ENCODE data around the gene MEIS2. TPM values are rescaled to one million over a fixed set of nuclear protein-coding genes. Genes with fewer than 3 reads are reported as not detected.

The MEIS2 gene
- polyA plus RNA-seq, 1 donor from 2014 or later, result 825 TPM

- Histone ChIP-seq H3K79me2 (replicated peaks; ENCODE audit: insufficient read depth, low read length) (peaks cover 98% of the 10 kb centered on the region), H3K27me3 (ENCODE audit: insufficient read depth, low read depth, low read length) (no peaks in the 10 kb centered on the region), H2AFZ (ENCODE audit: low read depth, low read length) (no peak overlapping the region), H3K9me3 (ENCODE audit: low read length) (no peaks in the 10 kb centered on the region), H3K4me2 (ENCODE audit: low read length) (no peak overlapping the region), H3K9ac (ENCODE audit: low read length) (no peak overlapping the region), H3K27ac (ENCODE audit: low read length) (no peak overlapping the region), H3F3A (ENCODE audit: insufficient read depth, low read length, poor library complexity, severe bottlenecking) (peaks cover 13% of the 10 kb centered on the region), H3K4me3 (ENCODE audit: low read length) (no peak overlapping the region), H3K9me2 (ENCODE audit: insufficient read depth, low read length) (no peaks in the 10 kb centered on the region), H3K36me3 (ENCODE audit: insufficient read depth, low read length) (peaks cover 15% of the 10 kb centered on the region), H4K20me1 (ENCODE audit: insufficient read depth) (peaks cover 93% of the 10 kb centered on the region)
- no peak for TF ChIP-seq TAF1 (IDR thresholded peaks at IDR 0.05; ENCODE audit: low read depth)
- no peak for TF ChIP-seq REST (IDR thresholded peaks at IDR 0.05; ENCODE audit: borderline replicate concordance)
- TF ChIP-seq MXI1 (conservative IDR thresholded peaks at IDR 0.05; ENCODE audit: poor library complexity, severe bottlenecking), result no peak
- TF ChIP-seq EP300 (conservative IDR thresholded peaks at IDR 0.05; ENCODE audit: poor library complexity, severe bottlenecking), result no peak
- no peak for TF ChIP-seq SMC3 (conservative IDR thresholded peaks at IDR 0.05; ENCODE audit: poor library complexity)
- no peak for TF ChIP-seq RAD21 (conservative IDR thresholded peaks at IDR 0.05)
- TF ChIP-seq EZH2 (IDR thresholded peaks at IDR 0.05; ENCODE audit: borderline replicate concordance, insufficient read depth, low read length, poor library complexity, severe bottlenecking), result no peak
- TF ChIP-seq POLR2AphosphoS5 (IDR thresholded peaks at IDR 0.05), result no peak
- TF ChIP-seq CTCF (IDR thresholded peaks at IDR 0.05; ENCODE audit: poor library complexity, severe bottlenecking), result no peak
These were observed 47.2 kb downstream of the MEIS2 start for GRCh38 chr15:37053166-37053565.

- no peak for TF ChIP-seq SMC3 (conservative IDR thresholded peaks at IDR 0.05; ENCODE audit: poor library complexity)
- no peak for TF ChIP-seq EP300 (conservative IDR thresholded peaks at IDR 0.05; ENCODE audit: poor library complexity, severe bottlenecking)
- no peak for TF ChIP-seq CTCF (IDR thresholded peaks at IDR 0.05; ENCODE audit: poor library complexity, severe bottlenecking)
- no peak for TF ChIP-seq RAD21 (conservative IDR thresholded peaks at IDR 0.05)
- TF ChIP-seq MXI1 (conservative IDR thresholded peaks at IDR 0.05; ENCODE audit: poor library complexity, severe bottlenecking), result no peak
- TF ChIP-seq TAF1 (IDR thresholded peaks at IDR 0.05; ENCODE audit: low read depth), result no peak
- TF ChIP-seq POLR2AphosphoS5 (IDR thresholded peaks at IDR 0.05), result no peak
- no peak for TF ChIP-seq REST (IDR thresholded peaks at IDR 0.05; ENCODE audit: borderline replicate concordance)
- no peak for TF ChIP-seq EZH2 (IDR thresholded peaks at IDR 0.05; ENCODE audit: borderline replicate concordance, insufficient read depth, low read length, poor library complexity, severe bottlenecking)
- Histone ChIP-seq H3K4me2 (ENCODE audit: low read length) (no peak overlapping the region), H3K27ac (ENCODE audit: low read length) (no peak overlapping the region), H3K9ac (ENCODE audit: low read length) (no peak overlapping the region), H3K4me3 (ENCODE audit: low read length) (no peak overlapping the region), H4K20me1 (ENCODE audit: insufficient read depth) (peaks cover 90% of the 10 kb centered on the region), H3K36me3 (ENCODE audit: insufficient read depth, low read length) (peaks cover 15% of the 10 kb centered on the region), H3K79me2 (replicated peaks; ENCODE audit: insufficient read depth, low read length) (peaks cover 98% of the 10 kb centered on the region), H2AFZ (ENCODE audit: low read depth, low read length) (no peak overlapping the region), H3K27me3 (ENCODE audit: insufficient read depth, low read depth, low read length) (no peaks in the 10 kb centered on the region), H3K9me2 (ENCODE audit: insufficient read depth, low read length) (no peaks in the 10 kb centered on the region), H3K9me3 (ENCODE audit: low read length) (no peaks in the 10 kb centered on the region), H3F3A (ENCODE audit: insufficient read depth, low read length, poor library complexity, severe bottlenecking) (peaks cover 14% of the 10 kb centered on the region)
These were observed 50.0 kb downstream of the MEIS2 start for GRCh38 chr15:37050345-37050744.
